ENCODE measurements around the gene BMP10.

The BMP10 gene

GRCh38 chr2:68880213-68880612, 9.0 kb upstream of the BMP10 start:
- no peak for TF ChIP-seq CTCF (IDR thresholded peaks at IDR 0.05; ENCODE audit: low read depth, low read length, missing control alignments)
- no peak overlapping the region for H3K4me3 ChIP-seq (replicated peaks; ENCODE audit: low read depth, low read length)
- no peak for DNase-seq (ENCODE audit: extremely low read depth, low read depth)

DNA sequence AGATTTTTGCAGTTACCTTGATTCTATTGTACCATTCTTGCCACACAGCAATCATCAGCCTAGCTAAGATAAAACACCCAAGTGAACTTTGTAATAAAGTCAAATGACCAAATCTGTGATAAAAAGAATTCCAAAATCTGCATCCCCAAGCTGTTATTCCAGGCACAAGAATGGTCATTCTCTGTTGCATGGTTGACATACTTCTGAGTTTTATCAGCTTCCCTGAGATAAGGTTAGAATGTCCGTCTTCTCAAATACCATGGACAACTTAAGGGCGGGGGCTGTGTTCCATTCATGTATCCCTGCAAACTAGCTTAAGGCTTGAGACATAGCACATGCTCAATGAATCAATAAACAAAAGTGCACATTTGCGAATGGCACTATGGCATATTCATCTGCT, 8.1 kb upstream of the BMP10 start:
- DNase-seq (ENCODE audit: extremely low read depth, low read depth): no peak
- TF ChIP-seq CTCF (IDR thresholded peaks at IDR 0.05; ENCODE audit: low read depth, low read length, missing control alignments): no peak
- H3K4me3 ChIP-seq (replicated peaks; ENCODE audit: low read depth, low read length): no peak overlapping the region

- TF ChIP-seq CTCF (IDR thresholded peaks at IDR 0.05; ENCODE audit: low read depth, low read length, missing control alignments): no peak
- no peak overlapping the region for H3K4me3 ChIP-seq (replicated peaks; ENCODE audit: low read depth, low read length)
- no peak for DNase-seq (ENCODE audit: extremely low read depth, low read depth)
These were observed 7.6 kb upstream of the BMP10 start for GRCh38 chr2:68878753-68879152.

- no peak for DNase-seq (ENCODE audit: extremely low read depth, low read depth)
- TF ChIP-seq CTCF (IDR thresholded peaks at IDR 0.05; ENCODE audit: low read depth, low read length, missing control alignments): no peak
- H3K4me3 ChIP-seq (replicated peaks; ENCODE audit: low read depth, low read length): no peak overlapping the region
These were observed 7.0 kb upstream of the BMP10 start for GRCh38 chr2:68878071-68878711.

GRCh38 chr2:68877079-68877772, 6.0 kb upstream of the BMP10 start:
- no peak for TF ChIP-seq CTCF (IDR thresholded peaks at IDR 0.05; ENCODE audit: low read depth, low read length, missing control alignments)
- no peak overlapping the region for H3K4me3 ChIP-seq (replicated peaks; ENCODE audit: low read depth, low read length)
- DNase-seq (ENCODE audit: extremely low read depth, low read depth): no peak

DNA sequence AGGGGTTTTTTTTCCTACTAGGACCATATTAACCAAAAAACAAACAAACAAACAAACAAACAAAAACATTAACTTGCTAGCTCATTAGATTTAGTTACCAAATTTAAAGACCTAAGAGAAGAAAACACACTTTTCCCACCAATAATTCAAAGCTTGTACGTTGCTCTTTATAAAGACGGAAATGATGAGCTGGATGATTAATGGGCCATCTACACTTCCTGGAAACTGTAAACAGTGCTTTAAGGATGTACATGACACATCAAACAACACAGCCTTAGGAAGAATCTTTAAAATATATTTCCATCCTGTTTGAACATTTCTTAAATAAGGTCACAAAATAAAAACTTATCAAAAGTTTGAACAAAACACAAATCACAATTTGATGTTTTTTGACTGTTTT, 982 bp downstream of the BMP10 start:
- TF ChIP-seq CTCF (IDR thresholded peaks at IDR 0.05; ENCODE audit: low read depth, low read length, missing control alignments): no peak
- H3K4me3 ChIP-seq (replicated peaks; ENCODE audit: low read depth, low read length): no peak overlapping the region
- DNase-seq (ENCODE audit: extremely low read depth, low read depth): no peak
